ENCODE results near the gene ZNF787.

Gene ZNF787

GRCh38 chr19:56162258-56162657 is 41.2 kb upstream of the ZNF787 start:
- Histone ChIP-seq H3K4me3 (ENCODE audit: low read depth, low read length) (no peak overlapping the region), H4K91ac (ENCODE audit: low read depth, low read length) (no peak overlapping the region)

GRCh38 chr19:56161534-56161933 is 40.4 kb upstream of the ZNF787 start:
- Histone ChIP-seq H4K91ac (ENCODE audit: low read depth, low read length) (no peak overlapping the region), H3K4ac (ENCODE audit: low read depth, low read length) (no peak overlapping the region), H2BK5ac (ENCODE audit: low read depth, low read length, poor library complexity) (no peak overlapping the region), H3K18ac (ENCODE audit: low read length) (no peak overlapping the region), H4K12ac (ENCODE audit: low read depth, low read length) (no peak overlapping the region), H3K4me1 (ENCODE audit: control insufficient read depth in 1 of 2, insufficient read depth in 2 of 2, low read length in 2 of 2) (peaks cover 0 to 2% of the 10 kb centered on the region in 2 experiments), H3K9me3 (ENCODE audit: insufficient read depth, low read depth, low read length) (peaks cover 2% of the 10 kb centered on the region), H4K8ac (ENCODE audit: low read depth, low read length) (no peak overlapping the region), H2BK120ac (ENCODE audit: insufficient read depth, low read length, poor library complexity) (no peak overlapping the region), H3K79me1 (ENCODE audit: low read length) (no peaks in the 10 kb centered on the region), H2BK12ac (ENCODE audit: low read length) (no peak overlapping the region), H3K27ac (ENCODE audit: low read depth, low read length) (no peak overlapping the region), H3K23ac (ENCODE audit: low read length) (no peak overlapping the region), H2AFZ (ENCODE audit: insufficient read depth, low read length, poor library complexity) (no peak overlapping the region), H3K9ac (ENCODE audit: low read length) (no peak overlapping the region), H3K4me3 (ENCODE audit: low read depth, low read length) (no peak overlapping the region), H2AK5ac (ENCODE audit: low read length) (no peak overlapping the region), H3K14ac (ENCODE audit: low read length) (no peak overlapping the region), H3K27me3 (ENCODE audit: insufficient read depth, low read length) (no peaks in the 10 kb centered on the region), H3K36me3 (ENCODE audit: control insufficient read depth in 1 of 2, insufficient read depth in 2 of 2, low read length in 2 of 2) (peaks cover 40 to 45% of the 10 kb centered on the region in 2 experiments), H3K4me2 (ENCODE audit: low read length) (no peak overlapping the region), H3K79me2 (ENCODE audit: control insufficient read depth, insufficient read depth, low read length, poor library complexity) (no peaks in the 10 kb centered on the region)
- no peak for DNase-seq
- no CpG with 5 or more reads among the region's 11 CpGs for WGBS (ENCODE audit: extremely low coverage, insufficient coverage, insufficient read length)

More at GRCh38 chr19:56162258-56162657, 41.2 kb upstream of the ZNF787 start:
- Histone ChIP-seq H2AFZ (ENCODE audit: insufficient read depth, low read length, poor library complexity) (no peak overlapping the region), H3K9ac (ENCODE audit: low read length) (no peak overlapping the region), H2BK5ac (ENCODE audit: low read depth, low read length, poor library complexity) (no peak overlapping the region), H3K27me3 (ENCODE audit: insufficient read depth, low read length) (no peaks in the 10 kb centered on the region), H4K12ac (ENCODE audit: low read depth, low read length) (no peak overlapping the region), H3K14ac (ENCODE audit: low read length) (no peak overlapping the region), H3K79me1 (ENCODE audit: low read length) (no peaks in the 10 kb centered on the region), H3K4me1 (ENCODE audit: control insufficient read depth in 1 of 2, insufficient read depth in 2 of 2, low read length in 2 of 2) (no peaks in the 10 kb centered on the region), H2BK120ac (ENCODE audit: insufficient read depth, low read length, poor library complexity) (no peak overlapping the region), H3K4ac (ENCODE audit: low read depth, low read length) (no peak overlapping the region), H2AK5ac (ENCODE audit: low read length) (no peak overlapping the region), H3K23ac (ENCODE audit: low read length) (no peak overlapping the region), H4K8ac (ENCODE audit: low read depth, low read length) (no peak overlapping the region), H3K27ac (ENCODE audit: low read depth, low read length) (no peak overlapping the region), H3K4me2 (ENCODE audit: low read length) (no peak overlapping the region), H2BK12ac (ENCODE audit: low read length) (no peak overlapping the region), H3K36me3 (ENCODE audit: control insufficient read depth in 1 of 2, insufficient read depth in 2 of 2, low read length in 2 of 2) (peaks cover 35 to 38% of the 10 kb centered on the region in 2 experiments), H3K79me2 (ENCODE audit: control insufficient read depth, insufficient read depth, low read length, poor library complexity) (no peaks in the 10 kb centered on the region), H3K9me3 (ENCODE audit: insufficient read depth, low read depth, low read length) (peaks cover 2% of the 10 kb centered on the region), H3K18ac (ENCODE audit: low read length) (no peak overlapping the region)
- no CpG with 5 or more reads among the region's 9 CpGs for WGBS (ENCODE audit: extremely low coverage, insufficient coverage, insufficient read length)
- DNase-seq = no peak

- Histone ChIP-seq H4K91ac (ENCODE audit: low read depth, low read length) (no peak overlapping the region), H3K18ac (ENCODE audit: low read length) (no peak overlapping the region), H2BK5ac (ENCODE audit: low read depth, low read length, poor library complexity) (no peak overlapping the region), H2AFZ (ENCODE audit: insufficient read depth, low read length, poor library complexity) (no peak overlapping the region), H3K14ac (ENCODE audit: low read length) (no peak overlapping the region), H3K9me3 (ENCODE audit: insufficient read depth, low read depth, low read length) (peaks cover 2% of the 10 kb centered on the region), H4K8ac (ENCODE audit: low read depth, low read length) (no peak overlapping the region), H3K36me3 (ENCODE audit: control insufficient read depth in 1 of 2, insufficient read depth in 2 of 2, low read length in 2 of 2) (peaks cover 56 to 59% of the 10 kb centered on the region in 2 experiments), H3K4me3 (ENCODE audit: low read depth, low read length) (no peak overlapping the region), H3K27ac (ENCODE audit: low read depth, low read length) (no peak overlapping the region), H2AK5ac (ENCODE audit: low read length) (no peak overlapping the region), H2BK12ac (ENCODE audit: low read length) (no peak overlapping the region), H3K4ac (ENCODE audit: low read depth, low read length) (no peak overlapping the region), H3K79me2 (ENCODE audit: control insufficient read depth, insufficient read depth, low read length, poor library complexity) (no peaks in the 10 kb centered on the region), H4K12ac (ENCODE audit: low read depth, low read length) (no peak overlapping the region), H3K27me3 (ENCODE audit: insufficient read depth, low read length) (no peaks in the 10 kb centered on the region), H3K79me1 (ENCODE audit: low read length) (no peaks in the 10 kb centered on the region), H3K4me1 (ENCODE audit: control insufficient read depth in 1 of 2, insufficient read depth in 2 of 2, low read length in 2 of 2) (peaks cover 2% of the 10 kb centered on the region in 2 experiments), H3K23ac (ENCODE audit: low read length) (no peak overlapping the region), H3K9ac (ENCODE audit: low read length) (no peak overlapping the region), H2BK120ac (ENCODE audit: insufficient read depth, low read length, poor library complexity) (no peak overlapping the region), H3K4me2 (ENCODE audit: low read length) (no peak overlapping the region)
- no peak for DNase-seq
- no CpG with 5 or more reads among the region's 69 CpGs for WGBS (ENCODE audit: extremely low coverage, insufficient coverage, insufficient read length)
These were observed 38.7 kb upstream of the ZNF787 start for GRCh38 chr19:56159622-56160271.

GRCh38 chr19:56159009-56159559 is 38.0 kb upstream of the ZNF787 start:
- DNase-seq = no peak
- H2AFZ ChIP-seq (ENCODE audit: insufficient read depth, low read length, poor library complexity) = no peak overlapping the region
- H4K8ac ChIP-seq (ENCODE audit: low read depth, low read length) = no peak overlapping the region
- peaks cover 60 to 63% of the 10 kb centered on the region in 2 experiments for H3K36me3 ChIP-seq (ENCODE audit: control insufficient read depth in 1 of 2, insufficient read depth in 2 of 2, low read length in 2 of 2)
- H3K18ac ChIP-seq (ENCODE audit: low read length) = no peak overlapping the region
- no peak overlapping the region for H2BK12ac ChIP-seq (ENCODE audit: low read length)
- H3K4ac ChIP-seq (ENCODE audit: low read depth, low read length) = no peak overlapping the region
- no peaks in the 10 kb centered on the region for H3K79me2 ChIP-seq (ENCODE audit: control insufficient read depth, insufficient read depth, low read length, poor library complexity)
- H3K27me3 ChIP-seq (ENCODE audit: insufficient read depth, low read length) = no peaks in the 10 kb centered on the region
- WGBS (ENCODE audit: extremely low coverage, insufficient coverage, insufficient read length) = 100% methylated on average over 7 of the region's 9 CpGs
- H3K9me3 ChIP-seq (ENCODE audit: insufficient read depth, low read depth, low read length) = peaks cover 2% of the 10 kb centered on the region
- H3K14ac ChIP-seq (ENCODE audit: low read length) = no peak overlapping the region
- no peak overlapping the region for H2AK5ac ChIP-seq (ENCODE audit: low read length)
- H3K4me2 ChIP-seq (ENCODE audit: low read length) = no peak overlapping the region
- H3K4me1 ChIP-seq (ENCODE audit: control insufficient read depth in 1 of 2, insufficient read depth in 2 of 2, low read length in 2 of 2) = peaks cover 6 to 7% of the 10 kb centered on the region in 2 experiments
- no peak overlapping the region for H2BK120ac ChIP-seq (ENCODE audit: insufficient read depth, low read length, poor library complexity)
- no peak overlapping the region for H3K27ac ChIP-seq (ENCODE audit: low read depth, low read length)
- no peak overlapping the region for H4K91ac ChIP-seq (ENCODE audit: low read depth, low read length)
- H3K23ac ChIP-seq (ENCODE audit: low read length) = no peak overlapping the region
- no peaks in the 10 kb centered on the region for H3K79me1 ChIP-seq (ENCODE audit: low read length)
- H3K9ac ChIP-seq (ENCODE audit: low read length) = no peak overlapping the region
- no peak overlapping the region for H4K12ac ChIP-seq (ENCODE audit: low read depth, low read length)
- H2BK5ac ChIP-seq (ENCODE audit: low read depth, low read length, poor library complexity) = no peak overlapping the region
- H3K4me3 ChIP-seq (ENCODE audit: low read depth, low read length) = no peak overlapping the region

Data from trophoblast cell (in vitro differentiated cells and primary cell).